ENCODE data around the gene NDUFB4. TPM values are rescaled to one million over a fixed set of nuclear protein-coding genes. Genes with fewer than 3 reads are reported as not detected.
"Not testable (repeated sequence)": the region's sequence is repeated elsewhere in the genome, so short reads cannot be mapped to it uniquely, and the experiment has no call there.

Gene NDUFB4
- total RNA-seq, 1 experiment from 2014 or later: 174 TPM

DNA sequence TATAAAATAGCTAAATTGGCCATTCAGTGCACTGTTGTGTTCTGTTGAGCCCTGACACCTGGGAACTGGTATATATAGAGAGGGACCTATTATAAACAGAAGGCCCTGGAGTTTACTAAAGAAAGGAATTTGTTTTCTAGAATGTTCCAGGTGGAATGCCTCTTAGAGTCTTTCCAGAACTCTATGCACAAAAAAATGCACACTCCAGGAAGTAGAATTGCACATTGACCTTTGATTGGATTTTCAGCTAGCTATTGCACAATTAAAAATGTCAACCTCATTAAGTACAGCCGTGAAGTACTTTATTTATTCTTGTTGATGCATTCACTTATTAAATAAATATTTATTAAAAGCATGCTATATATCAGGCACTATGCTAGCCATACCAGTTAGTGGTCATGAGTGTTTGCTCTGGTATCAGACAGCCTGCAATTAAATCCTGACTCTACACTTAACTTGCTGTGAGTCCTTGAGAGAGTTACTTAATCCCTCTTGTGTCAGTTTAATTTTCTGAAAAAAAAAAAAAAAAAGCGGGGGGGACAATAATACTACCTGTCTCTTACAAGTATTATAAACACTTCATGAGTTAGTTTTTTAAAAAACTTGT lies 40.8 kb downstream of the NDUFB4 start:
- ATAC-seq: no peak
- peaks cover 7% of the 10 kb centered on the region for H3K4me1 Mint-ChIP-seq
- H3K36me3 Mint-ChIP-seq: peaks cover 8% of the 10 kb centered on the region; the same call in 1 of the 2 replicates
- no peak overlapping the region for H3K4me3 Mint-ChIP-seq
- ChIA-PET CTCF (no interaction called here), POLR2A (no interaction called here)
- no peak overlapping the region for H3K27ac Mint-ChIP-seq
- TF ChIP-seq NFYB (CRISPR knock-in tag; conservative IDR thresholded peaks at IDR 0.05; ENCODE audit: low read depth): no peak
- TF ChIP-seq, protein P1, sequence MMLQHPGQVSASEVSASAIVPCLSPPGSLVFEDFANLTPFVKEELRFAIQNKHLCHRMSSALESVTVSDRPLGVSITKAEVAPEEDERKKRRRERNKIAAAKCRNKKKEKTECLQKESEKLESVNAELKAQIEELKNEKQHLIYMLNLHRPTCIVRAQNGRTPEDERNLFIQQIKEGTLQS (CRISPR knock-in tag; conservative IDR thresholded peaks at IDR 0.05): no peak
- TF ChIP-seq, protein P2, sequence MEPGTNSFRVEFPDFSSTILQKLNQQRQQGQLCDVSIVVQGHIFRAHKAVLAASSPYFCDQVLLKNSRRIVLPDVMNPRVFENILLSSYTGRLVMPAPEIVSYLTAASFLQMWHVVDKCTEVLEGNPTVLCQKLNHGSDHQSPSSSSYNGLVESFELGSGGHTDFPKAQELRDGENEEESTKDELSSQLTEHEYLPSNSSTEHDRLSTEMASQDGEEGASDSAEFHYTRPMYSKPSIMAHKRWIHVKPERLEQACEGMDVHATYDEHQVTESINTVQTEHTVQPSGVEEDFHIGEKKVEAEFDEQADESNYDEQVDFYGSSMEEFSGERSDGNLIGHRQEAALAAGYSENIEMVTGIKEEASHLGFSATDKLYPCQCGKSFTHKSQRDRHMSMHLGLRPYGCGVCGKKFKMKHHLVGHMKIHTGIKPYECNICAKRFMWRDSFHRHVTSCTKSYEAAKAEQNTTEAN (CRISPR knock-in tag; IDR thresholded peaks at IDR 0.05): no peak
- TF ChIP-seq, protein P3, sequence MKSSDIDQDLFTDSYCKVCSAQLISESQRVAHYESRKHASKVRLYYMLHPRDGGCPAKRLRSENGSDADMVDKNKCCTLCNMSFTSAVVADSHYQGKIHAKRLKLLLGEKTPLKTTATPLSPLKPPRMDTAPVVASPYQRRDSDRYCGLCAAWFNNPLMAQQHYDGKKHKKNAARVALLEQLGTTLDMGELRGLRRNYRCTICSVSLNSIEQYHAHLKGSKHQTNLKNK (CRISPR knock-in tag; IDR thresholded peaks at IDR 0.05): no peak
- TF ChIP-seq MYBL2 (CRISPR knock-in tag; IDR thresholded peaks at IDR 0.05): no peak
- TF ChIP-seq CREB1 (CRISPR knock-in tag; IDR thresholded peaks at IDR 0.05): no peak
- no peak for TF ChIP-seq NR3C1 (CRISPR knock-in tag; conservative IDR thresholded peaks at IDR 0.05; ENCODE audit: low read depth)
- no peak for TF ChIP-seq SMAD4 (CRISPR knock-in tag; IDR thresholded peaks at IDR 0.05)
- TF ChIP-seq NFATC4 (CRISPR knock-in tag; IDR thresholded peaks at IDR 0.05): no peak
- TF ChIP-seq, protein P4, sequence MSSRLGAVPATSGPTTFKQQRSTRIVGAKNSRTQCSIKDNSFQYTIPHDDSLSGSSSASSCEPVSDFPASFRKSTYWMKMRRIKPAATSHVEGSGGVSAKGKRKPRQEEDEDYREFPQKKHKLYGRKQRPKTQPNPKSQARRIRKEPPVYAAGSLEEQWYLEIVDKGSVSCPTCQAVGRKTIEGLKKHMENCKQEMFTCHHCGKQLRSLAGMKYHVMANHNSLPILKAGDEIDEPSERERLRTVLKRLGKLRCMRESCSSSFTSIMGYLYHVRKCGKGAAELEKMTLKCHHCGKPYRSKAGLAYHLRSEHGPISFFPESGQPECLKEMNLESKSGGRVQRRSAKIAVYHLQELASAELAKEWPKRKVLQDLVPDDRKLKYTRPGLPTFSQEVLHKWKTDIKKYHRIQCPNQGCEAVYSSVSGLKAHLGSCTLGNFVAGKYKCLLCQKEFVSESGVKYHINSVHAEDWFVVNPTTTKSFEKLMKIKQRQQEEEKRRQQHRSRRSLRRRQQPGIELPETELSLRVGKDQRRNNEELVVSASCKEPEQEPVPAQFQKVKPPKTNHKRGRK (CRISPR knock-in tag; IDR thresholded peaks at IDR 0.05; ENCODE audit: borderline replicate concordance): no peak
- H3K9me3 Mint-ChIP-seq: peaks cover 12% of the 10 kb centered on the region
- no peaks in the 10 kb centered on the region for H3K27me3 Mint-ChIP-seq (ENCODE audit: low read depth)
- DNase-seq (ENCODE audit: low spot score): no peak

DNA sequence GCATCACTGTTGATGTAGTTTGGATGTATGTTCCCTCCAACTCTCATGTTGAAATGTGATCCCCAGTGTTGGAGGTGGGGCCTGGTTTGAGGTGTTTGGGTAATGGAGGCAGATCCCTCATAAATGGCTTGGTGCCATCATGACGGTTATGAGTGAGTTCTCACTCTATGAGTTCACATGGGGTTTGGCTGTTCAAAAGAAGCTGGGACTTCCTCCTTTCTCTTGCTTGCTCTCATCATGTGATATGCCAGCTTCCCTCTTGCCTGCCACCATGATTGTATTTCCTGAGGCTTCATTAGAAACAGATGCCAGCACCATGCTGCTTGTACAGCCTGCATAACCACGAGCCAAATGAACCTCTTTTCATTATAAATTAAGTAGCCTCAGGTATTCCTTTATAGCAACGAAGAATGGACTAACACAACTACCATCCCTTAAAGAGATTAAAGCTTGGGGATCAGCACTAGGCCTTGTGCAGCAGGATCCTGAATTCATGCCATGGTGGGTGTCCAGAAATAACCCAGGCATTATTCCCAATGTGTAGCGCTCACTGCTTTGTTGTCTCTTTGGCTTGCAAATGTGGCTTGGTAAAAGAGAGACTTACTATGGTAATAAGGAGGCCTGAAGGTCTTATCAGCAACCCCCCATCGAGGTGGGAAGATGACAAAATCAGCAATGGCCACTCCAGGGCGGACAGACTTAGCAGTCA lies 41.9 kb downstream of the NDUFB4 start:
- DNase-seq (ENCODE audit: low spot score): no peak
- CTCF ChIA-PET: no interaction called here
- Mint-ChIP-seq H3K27me3 (ENCODE audit: low read depth) (no peaks in the 10 kb centered on the region), H3K9me3 (peaks cover 12% of the 10 kb centered on the region), H3K4me3 (no peak overlapping the region), H3K27ac (no peak overlapping the region), H3K4me1 (peaks cover 11% of the 10 kb centered on the region), H3K36me3 (peaks cover 8% of the 10 kb centered on the region; the same call in 1 of the 2 replicates)
- POLR2A ChIA-PET: no interaction called here
- no peak for ATAC-seq
- TF ChIP-seq JAZF1 (CRISPR knock-in tag; IDR thresholded peaks at IDR 0.05): no peak
- TF ChIP-seq, protein P5, sequence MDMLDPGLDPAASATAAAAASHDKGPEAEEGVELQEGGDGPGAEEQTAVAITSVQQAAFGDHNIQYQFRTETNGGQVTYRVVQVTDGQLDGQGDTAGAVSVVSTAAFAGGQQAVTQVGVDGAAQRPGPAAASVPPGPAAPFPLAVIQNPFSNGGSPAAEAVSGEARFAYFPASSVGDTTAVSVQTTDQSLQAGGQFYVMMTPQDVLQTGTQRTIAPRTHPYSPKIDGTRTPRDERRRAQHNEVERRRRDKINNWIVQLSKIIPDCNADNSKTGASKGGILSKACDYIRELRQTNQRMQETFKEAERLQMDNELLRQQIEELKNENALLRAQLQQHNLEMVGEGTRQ (CRISPR knock-in tag; IDR thresholded peaks at IDR 0.05): no peak
- TF ChIP-seq, protein P6, sequence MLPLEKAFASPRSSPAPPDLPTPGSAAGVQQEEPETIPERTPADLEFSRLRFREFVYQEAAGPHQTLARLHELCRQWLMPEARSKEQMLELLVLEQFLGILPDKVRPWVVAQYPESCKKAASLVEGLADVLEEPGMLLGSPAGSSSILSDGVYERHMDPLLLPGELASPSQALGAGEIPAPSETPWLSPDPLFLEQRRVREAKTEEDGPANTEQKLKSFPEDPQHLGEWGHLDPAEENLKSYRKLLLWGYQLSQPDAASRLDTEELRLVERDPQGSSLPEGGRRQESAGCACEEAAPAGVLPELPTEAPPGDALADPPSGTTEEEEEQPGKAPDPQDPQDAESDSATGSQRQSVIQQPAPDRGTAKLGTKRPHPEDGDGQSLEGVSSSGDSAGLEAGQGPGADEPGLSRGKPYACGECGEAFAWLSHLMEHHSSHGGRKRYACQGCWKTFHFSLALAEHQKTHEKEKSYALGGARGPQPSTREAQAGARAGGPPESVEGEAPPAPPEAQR (CRISPR knock-in tag; IDR thresholded peaks at IDR 0.05): no peak
- no peak for TF ChIP-seq ZNF219 (CRISPR knock-in tag; IDR thresholded peaks at IDR 0.05; ENCODE audit: borderline replicate concordance)
- TF ChIP-seq, protein P7, sequence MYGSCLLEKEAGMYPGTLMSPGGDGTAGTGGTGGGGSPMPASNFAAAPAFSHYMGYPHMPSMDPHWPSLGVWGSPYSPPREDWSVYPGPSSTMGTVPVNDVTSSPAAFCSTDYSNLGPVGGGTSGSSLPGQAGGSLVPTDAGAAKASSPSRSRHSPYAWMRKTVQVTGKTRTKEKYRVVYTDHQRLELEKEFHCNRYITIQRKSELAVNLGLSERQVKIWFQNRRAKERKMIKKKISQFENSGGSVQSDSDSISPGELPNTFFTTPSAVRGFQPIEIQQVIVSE (CRISPR knock-in tag; IDR thresholded peaks at IDR 0.05; ENCODE audit: borderline replicate concordance): no peak
- TF ChIP-seq CBFB (CRISPR knock-in tag; IDR thresholded peaks at IDR 0.05; ENCODE audit: low read depth): no peak
- TF ChIP-seq, protein P8, sequence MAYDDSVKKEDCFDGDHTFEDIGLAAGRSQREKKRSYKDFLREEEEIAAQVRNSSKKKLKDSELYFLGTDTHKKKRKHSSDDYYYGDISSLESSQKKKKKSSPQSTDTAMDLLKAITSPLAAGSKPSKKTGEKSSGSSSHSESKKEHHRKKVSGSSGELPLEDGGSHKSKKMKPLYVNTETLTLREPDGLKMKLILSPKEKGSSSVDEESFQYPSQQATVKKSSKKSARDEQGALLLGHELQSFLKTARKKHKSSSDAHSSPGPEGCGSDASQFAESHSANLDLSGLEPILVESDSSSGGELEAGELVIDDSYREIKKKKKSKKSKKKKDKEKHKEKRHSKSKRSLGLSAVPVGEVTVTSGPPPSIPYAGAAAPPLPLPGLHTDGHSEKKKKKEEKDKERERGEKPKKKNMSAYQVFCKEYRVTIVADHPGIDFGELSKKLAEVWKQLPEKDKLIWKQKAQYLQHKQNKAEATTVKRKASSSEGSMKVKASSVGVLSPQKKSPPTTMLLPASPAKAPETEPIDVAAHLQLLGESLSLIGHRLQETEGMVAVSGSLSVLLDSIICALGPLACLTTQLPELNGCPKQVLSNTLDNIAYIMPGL (CRISPR knock-in tag; IDR thresholded peaks at IDR 0.05): no peak

DNA sequence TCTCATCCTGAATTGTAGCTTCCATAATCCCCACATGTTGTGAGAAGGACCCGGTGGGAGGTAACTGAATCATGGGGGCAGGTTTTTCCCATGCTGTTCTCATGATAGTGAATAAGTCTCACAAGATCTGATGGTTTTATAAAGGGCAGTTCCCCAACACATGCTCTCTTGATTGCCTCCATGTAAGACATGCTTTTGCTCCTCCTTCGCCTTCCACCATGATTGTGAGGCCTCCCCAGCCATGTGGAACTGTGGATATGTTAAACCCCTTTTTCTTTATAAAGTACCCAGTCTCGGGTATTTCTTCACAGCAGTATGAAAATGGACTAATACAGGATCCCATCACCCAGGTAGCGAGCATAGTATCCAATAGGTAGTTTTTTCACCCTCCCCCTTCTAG lies 42.7 kb downstream of the NDUFB4 start:
- DNase-seq (ENCODE audit: low spot score); ATAC-seq; CTCF ChIA-PET; H3K27ac Mint-ChIP-seq; H3K4me3 Mint-ChIP-seq; H3K27me3 Mint-ChIP-seq (ENCODE audit: low read depth); POLR2A ChIA-PET; H3K36me3 Mint-ChIP-seq: not testable (repeated sequence)
- Mint-ChIP-seq H3K9me3 (peaks cover 12% of the 10 kb centered on the region), H3K4me1 (peaks cover 11% of the 10 kb centered on the region)
